ENCODE measurements around the gene SRMS. TPM values are rescaled to one million over a fixed set of nuclear protein-coding genes. Genes with fewer than 3 reads are reported as not detected.

Gene SRMS
- total RNA-seq, 1 experiment from 2014 or later: 3.2 TPM

GRCh38 chr20:63589261-63590217 is 42.0 kb upstream of the SRMS start (continued):
- TF ChIP-seq POLR2A (IDR thresholded peaks at IDR 0.05; ENCODE audit: borderline replicate concordance, extremely low read depth, insufficient read depth, insufficient read length) (no peak), SP1 (IDR thresholded peaks at IDR 0.05; ENCODE audit: low read depth) (no peak), SIN3A (IDR thresholded peaks at IDR 0.05; ENCODE audit: low read depth) (no peak), YY1 (IDR thresholded peaks at IDR 0.05; ENCODE audit: extremely low read depth, insufficient replicate concordance, low read depth, low read length) (no peak), ZNF274 (IDR thresholded peaks at IDR 0.05; ENCODE audit: low read depth, low read length) (no peak), SRF (IDR thresholded peaks at IDR 0.05; ENCODE audit: low read depth) (no peak), POLR2AphosphoS5 (IDR thresholded peaks at IDR 0.05; ENCODE audit: low read depth, low read length) (no peak)
- TF ChIP-seq, protein P1, sequence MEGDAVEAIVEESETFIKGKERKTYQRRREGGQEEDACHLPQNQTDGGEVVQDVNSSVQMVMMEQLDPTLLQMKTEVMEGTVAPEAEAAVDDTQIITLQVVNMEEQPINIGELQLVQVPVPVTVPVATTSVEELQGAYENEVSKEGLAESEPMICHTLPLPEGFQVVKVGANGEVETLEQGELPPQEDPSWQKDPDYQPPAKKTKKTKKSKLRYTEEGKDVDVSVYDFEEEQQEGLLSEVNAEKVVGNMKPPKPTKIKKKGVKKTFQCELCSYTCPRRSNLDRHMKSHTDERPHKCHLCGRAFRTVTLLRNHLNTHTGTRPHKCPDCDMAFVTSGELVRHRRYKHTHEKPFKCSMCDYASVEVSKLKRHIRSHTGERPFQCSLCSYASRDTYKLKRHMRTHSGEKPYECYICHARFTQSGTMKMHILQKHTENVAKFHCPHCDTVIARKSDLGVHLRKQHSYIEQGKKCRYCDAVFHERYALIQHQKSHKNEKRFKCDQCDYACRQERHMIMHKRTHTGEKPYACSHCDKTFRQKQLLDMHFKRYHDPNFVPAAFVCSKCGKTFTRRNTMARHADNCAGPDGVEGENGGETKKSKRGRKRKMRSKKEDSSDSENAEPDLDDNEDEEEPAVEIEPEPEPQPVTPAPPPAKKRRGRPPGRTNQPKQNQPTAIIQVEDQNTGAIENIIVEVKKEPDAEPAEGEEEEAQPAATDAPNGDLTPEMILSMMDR (IDR thresholded peaks at IDR 0.05 in 2 of 3, conservative IDR thresholded peaks at IDR 0.05 in 1 of 3; ENCODE audit: borderline replicate concordance in 1 of 3, insufficient read depth in 1 of 3, low read depth in 2 of 3, low read length in 2 of 3): no peak

DNA sequence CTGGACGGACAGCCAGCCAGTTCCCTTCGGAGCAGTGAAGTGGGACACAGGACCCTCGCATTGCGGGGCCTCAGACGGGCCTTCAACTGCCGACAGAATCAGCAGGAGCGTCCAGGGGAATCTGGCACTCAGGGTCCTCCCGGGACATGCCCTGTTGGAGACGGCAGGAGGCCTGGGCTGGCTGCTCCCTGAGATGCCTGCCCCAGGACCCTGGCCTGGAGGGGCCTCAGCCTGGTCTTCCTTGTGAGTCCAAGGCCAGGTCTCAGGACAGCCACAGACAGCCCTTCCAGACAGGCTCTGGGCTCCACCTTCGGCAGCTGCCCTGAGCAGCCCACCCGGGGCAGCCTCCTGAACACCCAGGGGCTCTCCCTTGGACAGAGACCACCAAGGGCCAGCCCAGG is 41.1 kb upstream of the SRMS start:
- Histone ChIP-seq H2AFZ (ENCODE audit: low read depth, low read length, poor library complexity, severe bottlenecking) (no peak overlapping the region), H3K27ac (ENCODE audit: low read depth, low read length) (no peak overlapping the region), H4K20me1 (ENCODE audit: insufficient read depth) (no peaks in the 10 kb centered on the region), H3K79me2 (ENCODE audit: insufficient read depth, low read length) (no peaks in the 10 kb centered on the region), H3K9me3 (ENCODE audit: control insufficient read depth in 1 of 2, insufficient read depth in 1 of 2, low read depth in 1 of 2, low read length in 2 of 2) (no peaks in the 10 kb centered on the region), H3K36me3 (ENCODE audit: control insufficient read depth in 1 of 2, insufficient read depth in 2 of 2, low read length in 2 of 2) (no peaks in the 10 kb centered on the region), H3K9ac (ENCODE audit: low read length) (no peak overlapping the region), H3K9me2 (ENCODE audit: insufficient read depth) (no peaks in the 10 kb centered on the region), H3K4me2 (ENCODE audit: low read length) (no peak overlapping the region), H3K4me3 (replicated peaks in 1 of 2; ENCODE audit: low read depth in 1 of 2, low read length in 2 of 2) (no peak overlapping the region), H3K27me3 (ENCODE audit: insufficient read depth, low read length) (no peaks in the 10 kb centered on the region), H3K4me1 (ENCODE audit: control insufficient read depth in 1 of 2, insufficient read depth in 2 of 2, low read length in 2 of 2) (no peaks in the 10 kb centered on the region)
- POLR2A ChIA-PET: no interaction called here
- BruUV-seq (replicated peaks): no TSS peak
- TF ChIP-seq YY1 (IDR thresholded peaks at IDR 0.05; ENCODE audit: extremely low read depth, insufficient replicate concordance, low read depth, low read length) (no peak), SRF (IDR thresholded peaks at IDR 0.05; ENCODE audit: low read depth) (no peak), CEBPB (IDR thresholded peaks at IDR 0.05; ENCODE audit: low read depth) (no peak), REST (IDR thresholded peaks at IDR 0.05; ENCODE audit: low read depth) (no peak), EZH2 (IDR thresholded peaks at IDR 0.05) (no peak), SIN3A (IDR thresholded peaks at IDR 0.05; ENCODE audit: low read depth) (no peak), POLR2AphosphoS5 (IDR thresholded peaks at IDR 0.05; ENCODE audit: low read depth, low read length) (no peak), EZH2phosphoT487 (IDR thresholded peaks at IDR 0.05; ENCODE audit: borderline replicate concordance) (no peak), ELF1 (IDR thresholded peaks at IDR 0.05; ENCODE audit: borderline replicate concordance, low read depth) (no peak), CBX3 (IDR thresholded peaks at IDR 0.05; ENCODE audit: low read depth) (no peak)
- TF ChIP-seq, protein P1 (IDR thresholded peaks at IDR 0.05 in 2 of 3, conservative IDR thresholded peaks at IDR 0.05 in 1 of 3; ENCODE audit: borderline replicate concordance in 1 of 3, insufficient read depth in 1 of 3, low read depth in 2 of 3, low read length in 2 of 3): no peak
- intact Hi-C loops (cut with micrococcal nuclease): no loop called here
- ATAC-seq (no peak), DNase-seq (ENCODE audit: low read depth, low spot score) (no peak)
- CTCF ChIA-PET: no interaction called here
- RAD21 ChIA-PET (ENCODE audit: low non-redundant PET in 1 of 2, low total read pairs in 2 of 2, uncharacterized antibody in 2 of 2, unreplicated experiment in 2 of 2): no interaction called here
